HepG2 (cell line): ENCODE results near the gene ST14. TPM values are rescaled to one million over a fixed set of nuclear protein-coding genes. Genes with fewer than 3 reads are reported as not detected.

ENCODE experiments used
- CBX1 ChIP-seq: IDR thresholded peaks from one replicate; pipeline ENCODE4 v1.6.1; 2016; ENCODE audit warnings: antibody characterized with exemption, low read depth
- DMAP1 ChIP-seq: IDR thresholded peaks from 2 replicates; pipeline ENCODE4 v1.6.1; 2016
- FOSL2 ChIP-seq: sonication (generic); formaldehyde crosslinking; IDR thresholded peaks from 2 replicates; pipeline ENCODE4 v1.4.0; 2020; ENCODE audit warnings: missing genetic modification reagents
- GLI4 ChIP-seq: sonication (generic); formaldehyde crosslinking; IDR thresholded peaks from 2 replicates; pipeline ENCODE4 v1.5.1; 2020; ENCODE audit warnings: missing genetic modification reagents, mild to moderate bottlenecking, moderate library complexity, borderline replicate concordance
- IRF1 ChIP-seq: sonication (generic); formaldehyde crosslinking; IDR thresholded peaks from 2 replicates; pipeline ENCODE4 v1.4.0; 2020; ENCODE audit warnings: low read depth, mild to moderate bottlenecking, missing genetic modification reagents
- MXD4 ChIP-seq: IDR thresholded peaks from 2 replicates; pipeline ENCODE4 v1.6.1; 2016; ENCODE audit warnings: mild to moderate bottlenecking, missing biosample characterization, missing genetic modification reagents
- MYPOP ChIP-seq: sonication (generic); formaldehyde crosslinking; IDR thresholded peaks from 2 replicates; pipeline ENCODE4 v1.8.1; 2023; ENCODE audit warnings: mild to moderate bottlenecking, moderate library complexity, missing genetic modification reagents
- PLSCR1 ChIP-seq: sonication (generic); formaldehyde crosslinking; IDR thresholded peaks from 2 replicates; pipeline ENCODE4 v1.5.0; 2020; ENCODE audit warnings: missing genetic modification reagents, mild to moderate bottlenecking, borderline replicate concordance
- SMARCE1 ChIP-seq: fragments of 450-650 bp; IDR thresholded peaks from 2 replicates; pipeline ENCODE4 v1.6.1; 2017; ENCODE audit warnings: borderline replicate concordance
- SP1 ChIP-seq, 2 experiments: fragments of 450-650 bp in 1 of 2; sonication (generic) in 1 of 2; formaldehyde crosslinking in 1 of 2; IDR thresholded peaks; 2 replicates each; pipeline versions ENCODE4 v1.4.0 to v1.6.1; 2016 to 2020; ENCODE audit warnings: missing genetic modification reagents in 1 of 2
- TEAD3 ChIP-seq: optimal IDR thresholded peaks from 2 replicates; pipeline ENCODE3; 2016; ENCODE audit warnings: borderline replicate concordance
- USF2 ChIP-seq, 2 experiments: sonication (generic) in 1 of 2; formaldehyde crosslinking in 1 of 2; IDR thresholded peaks; 2 replicates each; pipeline versions ENCODE4 v1.5.1 to v1.6.1; 2011 to 2020; ENCODE audit warnings: borderline replicate concordance in 1 of 2, low read depth in 1 of 2, low read length in 1 of 2, mild to moderate bottlenecking in 1 of 2, missing genetic modification reagents in 1 of 2, moderate library complexity in 1 of 2
- ZFP90 ChIP-seq: sonication (generic); formaldehyde crosslinking; IDR thresholded peaks from 2 replicates; pipeline ENCODE4 v1.8.0; 2022; ENCODE audit warnings: missing genetic modification reagents, mild to moderate bottlenecking, inconsistent platforms, borderline replicate concordance
- ZNF160 ChIP-seq: sonication (generic); formaldehyde crosslinking; IDR thresholded peaks from 2 replicates; pipeline ENCODE4 v1.8.0; 2022; ENCODE audit warnings: mild to moderate bottlenecking, inconsistent platforms, missing genetic modification reagents
- ZNF33A ChIP-seq: sonication (generic); formaldehyde crosslinking; IDR thresholded peaks from 2 replicates; pipeline ENCODE4 v1.5.1; 2020; ENCODE audit warnings: missing genetic modification reagents, mild to moderate bottlenecking, moderate library complexity, borderline replicate concordance
- ZNF343 ChIP-seq: sonication (generic); formaldehyde crosslinking; IDR thresholded peaks from 2 replicates; pipeline ENCODE4 v1.4.0; 2020; ENCODE audit warnings: mild to moderate bottlenecking, missing genetic modification reagents
- ZNF382 ChIP-seq: sonication (generic); formaldehyde crosslinking; IDR thresholded peaks from 2 replicates; pipeline ENCODE4 v1.5.0; 2020; ENCODE audit warnings: missing genetic modification reagents, mild to moderate bottlenecking, borderline replicate concordance
- ZNF569 ChIP-seq: sonication (generic); formaldehyde crosslinking; IDR thresholded peaks from 2 replicates; pipeline ENCODE4 v1.5.0; 2020; ENCODE audit warnings: mild to moderate bottlenecking, missing genetic modification reagents, moderate library complexity, borderline replicate concordance
- ZNF619 ChIP-seq: sonication (generic); formaldehyde crosslinking; IDR thresholded peaks from 2 replicates; pipeline ENCODE4 v1.4.0; 2020; ENCODE audit warnings: mild to moderate bottlenecking, missing genetic modification reagents
- ZNF660 ChIP-seq: sonication (generic); formaldehyde crosslinking; IDR thresholded peaks from 2 replicates; pipeline ENCODE4 v1.5.1; 2020; ENCODE audit warnings: mild to moderate bottlenecking, low read depth, missing genetic modification reagents, borderline replicate concordance
- ZNF766 ChIP-seq: sonication (generic); formaldehyde crosslinking; IDR thresholded peaks from 2 replicates; pipeline ENCODE4 v1.5.0; 2020; ENCODE audit warnings: missing genetic modification reagents, borderline replicate concordance
- ZNF777 ChIP-seq: sonication (generic); formaldehyde crosslinking; IDR thresholded peaks from 2 replicates; pipeline ENCODE4 v1.4.0; 2020; ENCODE audit warnings: missing genetic modification reagents
- ZNF781 ChIP-seq: sonication (generic); formaldehyde crosslinking; IDR thresholded peaks from 2 replicates; pipeline ENCODE4 v1.5.1; 2020; ENCODE audit warnings: borderline replicate concordance, mild to moderate bottlenecking, missing genetic modification reagents; ENCODE audit errors: not compliant biosample characterization
- ZNF878 ChIP-seq: sonication (generic); formaldehyde crosslinking; IDR thresholded peaks from 2 replicates; pipeline ENCODE4 v1.8.1; 2023; ENCODE audit warnings: mild to moderate bottlenecking, missing genetic modification reagents, moderate library complexity
- polyA plus RNA-seq, 8 experiments: library from polyadenylated mRNA; depleted of rRNA in 3 of 8; stranded (reverse) in 7 of 8; unstranded in 1 of 8; fragments of >200 nt; fragmentation: Illumina TruSeq in 4 of 8; extraction: Trizol in 4 of 8; gene quantifications; 2 replicates each; pipeline versions ENCODE4 v1.2.1 to v1.2.3, GENCODE V29; 2011 to 2016; ENCODE audit warnings: low read depth in 4 of 8, missing spikeins in 1 of 8, mixed read lengths in 1 of 8; ENCODE audit not compliant: insufficient read depth in 1 of 8
- total RNA-seq, 5 experiments: library from RNA; depleted of rRNA; stranded (reverse); fragments of >200 nt; fragmentation: Illumina TruSeq; extraction: Trizol; gene quantifications; 2 replicates each; pipeline ENCODE4 v1.2.3, GENCODE V29; 2016; ENCODE audit warnings: low read depth in 1 of 5

The ST14 gene
- total and polyA plus RNA-seq, 2 of the 13 experiments (the other 11 are each of a cell fraction or from before 2014, with no cell fraction given): 0.88 to 1.4 TPM

- TF ChIP-seq ZNF569 (CRISPR knock-in tag) (no peak), TEAD3 (CRISPR knock-in tag) (no peak), ZNF777 (0 out of 2 replicates have a peak, but pooled peaks have one; percentile 48), ZNF781 (CRISPR knock-in tag) (peak; percentile 15), MXD4 (CRISPR knock-in tag) (no peak), ZNF619 (CRISPR knock-in tag) (no peak), SMARCE1 (no peak), USF2 (IDR thresholded peaks at IDR 0.05; ENCODE audit: low read depth, low read length) (no peak), USF2 (CRISPR knock-in tag; IDR thresholded peaks at IDR 0.05; ENCODE audit: borderline replicate concordance) (no peak), PLSCR1 (CRISPR knock-in tag) (no peak), CBX1 (no peak), ZNF382 (CRISPR knock-in tag) (no peak), IRF1 (no peak), ZNF160 (CRISPR knock-in tag) (no peak; the same call in 1 of the 2 replicates), ZNF33A (CRISPR knock-in tag) (no peak), ZNF343 (CRISPR knock-in tag) (no peak), ZNF878 (0 out of 2 replicates have a peak, but pooled peaks have one; percentile 40), DMAP1 (CRISPR knock-in tag) (peak; percentile 90), GLI4 (CRISPR knock-in tag) (no peak), SP1 (IDR thresholded peaks at IDR 0.05) (no peak), SP1 (CRISPR knock-in tag; IDR thresholded peaks at IDR 0.05) (no peak), MYPOP (CRISPR knock-in tag) (no peak), ZNF766 (CRISPR knock-in tag) (no peak), FOSL2 (CRISPR knock-in tag) (peak; percentile 41; the same call in 1 of the 2 replicates), ZFP90 (CRISPR knock-in tag) (peak; percentile 75; the same call in 1 of the 2 replicates), ZNF660 (CRISPR knock-in tag) (no peak)
These were observed 4.0 kb downstream of the ST14 start (continued) for GRCh38 chr11:130163346-130164220.
